ENCODE results near the gene PCYT2.

The PCYT2 gene

DNA sequence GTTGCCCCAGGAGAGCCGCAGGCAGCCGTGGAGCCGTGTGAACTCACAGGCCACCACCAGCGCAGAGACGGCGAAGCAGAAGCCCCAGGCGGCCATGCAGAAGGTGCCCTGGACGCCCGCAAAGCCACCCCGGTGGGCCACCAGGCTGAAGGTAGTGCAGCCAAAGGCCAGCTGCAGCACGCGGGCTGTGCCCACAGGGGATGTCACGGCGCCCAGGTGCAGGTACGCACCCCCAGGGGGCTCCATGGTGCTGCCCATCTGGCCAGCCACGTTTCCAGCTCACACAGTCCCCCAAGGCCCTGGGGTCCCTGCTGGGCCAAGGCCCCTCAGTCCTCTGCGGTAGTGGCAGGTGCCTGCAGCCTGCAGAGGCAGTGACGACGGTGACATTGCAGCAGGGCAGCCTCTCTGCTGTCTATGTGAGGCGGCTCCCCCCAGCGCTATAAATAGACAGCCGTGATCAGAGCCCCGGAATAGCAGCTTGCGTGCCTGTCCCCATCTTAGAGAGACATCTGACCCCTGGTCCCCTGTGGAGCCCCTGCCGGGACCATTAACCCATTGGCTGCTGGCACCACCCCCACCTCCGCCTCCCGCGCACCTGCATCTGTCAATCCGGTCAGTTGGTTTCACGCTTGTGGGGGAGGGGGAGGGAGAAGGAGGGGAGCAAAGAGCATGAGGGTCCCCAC, 30.4 kb upstream of the PCYT2 start:
- H3K27ac ChIP-seq: no peak overlapping the region
- no peak for TF ChIP-seq ZFX (IDR thresholded peaks at IDR 0.05)
- TF ChIP-seq, protein P1, sequence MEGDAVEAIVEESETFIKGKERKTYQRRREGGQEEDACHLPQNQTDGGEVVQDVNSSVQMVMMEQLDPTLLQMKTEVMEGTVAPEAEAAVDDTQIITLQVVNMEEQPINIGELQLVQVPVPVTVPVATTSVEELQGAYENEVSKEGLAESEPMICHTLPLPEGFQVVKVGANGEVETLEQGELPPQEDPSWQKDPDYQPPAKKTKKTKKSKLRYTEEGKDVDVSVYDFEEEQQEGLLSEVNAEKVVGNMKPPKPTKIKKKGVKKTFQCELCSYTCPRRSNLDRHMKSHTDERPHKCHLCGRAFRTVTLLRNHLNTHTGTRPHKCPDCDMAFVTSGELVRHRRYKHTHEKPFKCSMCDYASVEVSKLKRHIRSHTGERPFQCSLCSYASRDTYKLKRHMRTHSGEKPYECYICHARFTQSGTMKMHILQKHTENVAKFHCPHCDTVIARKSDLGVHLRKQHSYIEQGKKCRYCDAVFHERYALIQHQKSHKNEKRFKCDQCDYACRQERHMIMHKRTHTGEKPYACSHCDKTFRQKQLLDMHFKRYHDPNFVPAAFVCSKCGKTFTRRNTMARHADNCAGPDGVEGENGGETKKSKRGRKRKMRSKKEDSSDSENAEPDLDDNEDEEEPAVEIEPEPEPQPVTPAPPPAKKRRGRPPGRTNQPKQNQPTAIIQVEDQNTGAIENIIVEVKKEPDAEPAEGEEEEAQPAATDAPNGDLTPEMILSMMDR (conservative IDR thresholded peaks at IDR 0.05): no peak

GRCh38 chr17:81940538-81941483, 29.6 kb upstream of the PCYT2 start:
- TF ChIP-seq ZFX (IDR thresholded peaks at IDR 0.05): no peak
- TF ChIP-seq, protein P1 (conservative IDR thresholded peaks at IDR 0.05): no peak
- H3K27ac ChIP-seq: no peak overlapping the region

GRCh38 chr17:81939881-81940385, 28.7 kb upstream of the PCYT2 start:
- TF ChIP-seq ZFX (IDR thresholded peaks at IDR 0.05): no peak
- TF ChIP-seq, protein P1 (conservative IDR thresholded peaks at IDR 0.05): no peak
- H3K27ac ChIP-seq: no peak overlapping the region

GRCh38 chr17:81939218-81939617, 28.0 kb upstream of the PCYT2 start:
- no peak overlapping the region for H3K27ac ChIP-seq
- TF ChIP-seq, protein P1 (conservative IDR thresholded peaks at IDR 0.05): no peak
- no peak for TF ChIP-seq ZFX (IDR thresholded peaks at IDR 0.05)

DNA sequence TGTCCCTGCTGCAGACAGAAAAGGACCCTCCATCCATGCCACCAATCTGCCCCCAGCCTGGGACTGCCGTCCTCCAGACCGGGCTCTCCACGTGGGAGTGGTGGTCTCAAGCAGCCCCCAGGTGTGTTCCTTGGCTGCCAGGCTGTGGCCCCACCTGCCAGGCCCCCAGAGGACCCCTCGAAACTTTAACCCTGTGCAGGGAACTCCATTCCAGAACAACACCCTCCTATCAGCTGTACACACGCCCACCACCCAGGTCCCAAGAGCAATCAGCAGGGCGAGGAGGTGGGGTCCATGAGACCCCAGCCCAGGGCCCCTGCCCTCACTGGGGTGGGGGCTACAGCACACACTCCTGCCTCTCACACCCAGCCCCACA, 24.5 kb upstream of the PCYT2 start:
- H3K27ac ChIP-seq: peak overlapping the region; percentile 91
- TF ChIP-seq, protein P1 (conservative IDR thresholded peaks at IDR 0.05): no peak
- no peak for TF ChIP-seq ZFX (IDR thresholded peaks at IDR 0.05)

DNA sequence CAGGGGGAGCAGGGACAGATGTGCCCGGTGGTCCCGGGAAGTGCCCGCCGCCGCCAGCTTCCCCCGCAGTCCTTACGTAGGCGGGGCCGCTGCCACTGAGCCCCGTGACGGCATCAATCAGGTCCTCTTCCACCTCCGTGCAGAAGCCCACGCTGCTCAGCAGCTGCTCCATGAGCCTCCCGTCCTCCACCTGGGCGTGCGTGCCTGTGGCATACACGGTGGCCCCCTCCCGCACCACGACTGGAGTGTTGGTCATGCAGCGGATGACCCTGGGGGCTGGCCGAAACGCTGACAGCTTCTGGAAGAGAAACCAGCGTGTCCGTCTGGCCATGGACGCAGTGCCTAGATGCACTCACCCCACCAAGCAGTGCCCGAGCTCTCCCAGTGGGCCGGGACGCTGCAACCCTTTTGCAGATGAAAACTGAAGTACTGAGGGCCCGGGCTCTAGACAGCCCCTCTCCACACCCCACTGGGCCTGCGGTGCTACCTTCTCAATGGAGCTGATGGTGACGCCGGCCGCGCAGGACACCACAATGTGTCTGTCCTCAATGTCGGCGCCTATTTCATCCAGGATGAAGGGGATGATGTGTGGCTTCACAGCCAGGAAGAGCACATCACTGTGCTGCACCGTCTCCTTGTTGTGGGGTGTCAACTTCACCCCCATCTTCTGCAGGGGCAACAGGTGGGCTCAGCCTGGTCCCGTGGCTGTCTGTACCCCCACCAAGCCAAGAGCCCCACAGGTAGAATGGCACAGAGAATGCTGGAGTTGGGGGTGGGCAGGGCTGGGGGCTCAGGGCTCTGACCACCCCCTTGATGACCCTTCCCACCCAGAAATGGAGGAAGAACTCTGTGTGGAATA, 23.9 kb upstream of the PCYT2 start:
- H3K27ac ChIP-seq: no peak overlapping the region; the same call in 1 of the 2 replicates

More for the DNA sequence above, 23.9 kb upstream of the PCYT2 start:
- TF ChIP-seq, protein P1 (conservative IDR thresholded peaks at IDR 0.05): no peak
- no peak for TF ChIP-seq ZFX (IDR thresholded peaks at IDR 0.05)
